22Rv1 (cell line): ENCODE data around the gene MKLN1.

Source experiments
- ZFX ChIP-seq: fragments of 450-650 bp; IDR thresholded peaks from 2 replicates; pipeline ENCODE4 v1.6.1; 2017; ENCODE audit warnings: antibody characterized with exemption, borderline replicate concordance
- TF ChIP-seq, protein P1 (sequence below): fragments of 450-650 bp; IDR thresholded peaks from 2 replicates; pipeline ENCODE4 v1.5.1; 2017; ENCODE audit warnings: mild to moderate bottlenecking

DNA sequence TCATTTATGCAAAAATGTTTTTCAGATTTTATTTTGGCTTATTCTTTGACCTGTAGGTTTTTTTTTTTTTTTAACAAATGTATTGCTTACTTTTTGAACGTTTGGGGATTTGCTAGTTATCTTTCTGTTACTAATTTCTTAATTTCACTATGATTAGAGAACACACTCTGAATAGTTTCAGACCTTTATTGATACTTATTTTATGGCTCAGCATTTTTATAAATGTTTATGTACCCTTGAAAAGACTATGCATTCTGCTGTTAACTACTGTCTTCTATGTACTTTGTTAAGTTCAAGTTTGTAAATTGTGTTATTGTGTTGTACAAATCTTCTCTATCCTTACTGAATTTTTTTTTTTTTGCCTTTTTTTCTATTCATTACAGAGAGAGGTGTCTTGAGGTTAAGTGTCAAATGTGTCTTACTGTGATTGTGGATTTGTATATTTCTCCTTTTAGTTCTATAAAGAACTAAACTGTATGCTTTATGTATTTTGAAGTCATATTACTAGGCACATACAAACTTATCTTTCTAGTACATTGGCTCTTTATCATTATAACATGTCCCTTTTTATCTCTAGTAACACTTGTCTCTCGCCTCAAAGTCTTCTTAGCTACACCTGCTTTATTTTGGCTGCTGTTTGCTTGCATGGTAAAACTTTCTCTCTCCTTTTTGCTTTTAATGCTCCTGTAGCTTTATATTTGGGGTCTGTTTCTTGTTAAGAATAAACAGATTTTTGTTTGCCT lies 8.1 kb downstream of the MKLN1 start:
- TF ChIP-seq, protein P1, sequence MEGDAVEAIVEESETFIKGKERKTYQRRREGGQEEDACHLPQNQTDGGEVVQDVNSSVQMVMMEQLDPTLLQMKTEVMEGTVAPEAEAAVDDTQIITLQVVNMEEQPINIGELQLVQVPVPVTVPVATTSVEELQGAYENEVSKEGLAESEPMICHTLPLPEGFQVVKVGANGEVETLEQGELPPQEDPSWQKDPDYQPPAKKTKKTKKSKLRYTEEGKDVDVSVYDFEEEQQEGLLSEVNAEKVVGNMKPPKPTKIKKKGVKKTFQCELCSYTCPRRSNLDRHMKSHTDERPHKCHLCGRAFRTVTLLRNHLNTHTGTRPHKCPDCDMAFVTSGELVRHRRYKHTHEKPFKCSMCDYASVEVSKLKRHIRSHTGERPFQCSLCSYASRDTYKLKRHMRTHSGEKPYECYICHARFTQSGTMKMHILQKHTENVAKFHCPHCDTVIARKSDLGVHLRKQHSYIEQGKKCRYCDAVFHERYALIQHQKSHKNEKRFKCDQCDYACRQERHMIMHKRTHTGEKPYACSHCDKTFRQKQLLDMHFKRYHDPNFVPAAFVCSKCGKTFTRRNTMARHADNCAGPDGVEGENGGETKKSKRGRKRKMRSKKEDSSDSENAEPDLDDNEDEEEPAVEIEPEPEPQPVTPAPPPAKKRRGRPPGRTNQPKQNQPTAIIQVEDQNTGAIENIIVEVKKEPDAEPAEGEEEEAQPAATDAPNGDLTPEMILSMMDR: no peak
- TF ChIP-seq ZFX: no peak
